GM18526 (cell line): ENCODE measurements around the gene TELO2.

Source experiments
- POLR2A ChIP-seq: IDR thresholded peaks from 3 replicates; pipeline ENCODE4 v1.6.1; 2011; ENCODE audit not compliant: insufficient read length; ENCODE audit errors: extremely low read depth

TELO2 gene

GRCh38 chr16:1487395-1488053, 5.6 kb upstream of the TELO2 start:
- TF ChIP-seq POLR2A = no peak

GRCh38 chr16:1488054-1488601, 5.0 kb upstream of the TELO2 start:
- TF ChIP-seq POLR2A = no peak

- no peak for TF ChIP-seq POLR2A
Measured at GRCh38 chr16:1488619-1489018, 4.5 kb upstream of the TELO2 start, which contains the start of gene PTX4. TSS of gene PTX4 (minus strand) at chr16:1488944. CDS start at chr16:1488909, 35 bp downstream.

- no peak for TF ChIP-seq POLR2A
Measured at GRCh38 chr16:1489077-1489476, 4.1 kb upstream of the TELO2 start.

- no peak for TF ChIP-seq POLR2A
Measured at GRCh38 chr16:1491327-1491726, 1.8 kb upstream of the TELO2 start.

- no peak for TF ChIP-seq POLR2A
Measured at GRCh38 chr16:1492082-1492922, 858 bp upstream of the TELO2 start.

GRCh38 chr16:1493746-1494094, 560 bp downstream of the TELO2 start:
- no peak for TF ChIP-seq POLR2A

GRCh38 chr16:1494129-1494640, 1.0 kb downstream of the TELO2 start:
- TF ChIP-seq POLR2A = no peak

- TF ChIP-seq POLR2A = no peak
Measured at GRCh38 chr16:1494711-1495110, 1.6 kb downstream of the TELO2 start.

GRCh38 chr16:1495211-1495888, 2.2 kb downstream of the TELO2 start:
- no peak for TF ChIP-seq POLR2A

GRCh38 chr16:1495889-1496262, 2.7 kb downstream of the TELO2 start:
- TF ChIP-seq POLR2A = no peak

GRCh38 chr16:1496464-1496863, 3.3 kb downstream of the TELO2 start:
- no peak for TF ChIP-seq POLR2A

- no peak for TF ChIP-seq POLR2A
Measured at GRCh38 chr16:1497014-1497598, 3.9 kb downstream of the TELO2 start.

- no peak for TF ChIP-seq POLR2A
Measured at GRCh38 chr16:1498899-1499676, 5.9 kb downstream of the TELO2 start.
